SKM-1 treated with dmso at 0.1 percent for 144 hours (cell line): ENCODE results near the gene TNNT1.

Experiments
- DNase-seq: peaks from one replicate; lab custom pipeline; 2025; ENCODE audit not compliant: unreplicated experiment; lab: John Stamatoyannopoulos, UW

The TNNT1 gene

GRCh38 chr19:55145232-55145631 lies 3.8 kb downstream of the TNNT1 start:
- peak; percentile 71 for DNase-seq

- DNase-seq, result no peak
These were observed 7.3 kb downstream of the TNNT1 start for GRCh38 chr19:55141696-55142095.

GRCh38 chr19:55137915-55138314 lies 11.1 kb downstream of the TNNT1 start:
- no peak for DNase-seq

- DNase-seq, result no peak
These were observed 12.5 kb downstream of the TNNT1 start for GRCh38 chr19:55136399-55137102.

- no peak for DNase-seq
These were observed 14.3 kb downstream of the TNNT1 start for GRCh38 chr19:55134736-55135135.

- no peak for DNase-seq
These were observed 15.2 kb downstream of the TNNT1 start for GRCh38 chr19:55133639-55134444.

GRCh38 chr19:55132453-55133129 lies 16.4 kb downstream of the TNNT1 start:
- DNase-seq, result no peak

GRCh38 chr19:55131421-55131820 lies 17.6 kb downstream of the TNNT1 start:
- DNase-seq, result no peak

GRCh38 chr19:55119053-55119452 lies 30.0 kb downstream of the TNNT1 start:
- no peak for DNase-seq

GRCh38 chr19:55118401-55118991 lies 30.5 kb downstream of the TNNT1 start:
- no peak for DNase-seq

- peak; percentile 80 for DNase-seq
These were observed 31.2 kb downstream of the TNNT1 start for GRCh38 chr19:55117663-55118391.

GRCh38 chr19:55116859-55117662 lies 31.9 kb downstream of the TNNT1 start, which contains the start of gene PPP1R12C:
Gene PPP1R12C (minus strand): TSS chr19:55117637. CDS start chr19:55117543, 94 bp downstream.
- DNase-seq, result no peak

- DNase-seq, result peak; percentile 38
These were observed 32.7 kb downstream of the TNNT1 start for GRCh38 chr19:55116232-55116858.

GRCh38 chr19:55115446-55116065 lies 33.5 kb downstream of the TNNT1 start:
- no peak for DNase-seq

- DNase-seq, result no peak
These were observed 34.4 kb downstream of the TNNT1 start for GRCh38 chr19:55114566-55115145.

GRCh38 chr19:55113570-55114039 lies 35.4 kb downstream of the TNNT1 start:
- DNase-seq, result no peak

GRCh38 chr19:55112777-55113569 lies 36.0 kb downstream of the TNNT1 start:
- no peak for DNase-seq
